Neutrophil (primary cell): ENCODE data around the gene RFPL3.
"Not testable (repeated sequence)": the region's sequence is repeated elsewhere in the genome, so short reads cannot be mapped to it uniquely, and the experiment has no call there.

Experiments used
- H3K27ac ChIP-seq: fragments of 200-600 bp; sonication (generic); 2 replicates; pipeline ENCODE4 v1.5.1; 2016; ENCODE audit warnings: mild to moderate bottlenecking, moderate library complexity
- H3K27me3 ChIP-seq: fragments of 200-600 bp; sonication (generic); 2 replicates; pipeline ENCODE4 v1.6.0; 2016; ENCODE audit warnings: mild to moderate bottlenecking
- H3K36me3 ChIP-seq: fragments of 200-600 bp; sonication (generic); 2 replicates; pipeline ENCODE4 v1.5.1; 2017
- H3K4me1 ChIP-seq, 2 experiments: fragments of 200-600 bp in 1 of 2; sonication (generic) in 1 of 2; 1 replicate in 1 of 2; 2 replicates in 1 of 2; pipeline versions ENCODE4 v1.5.1 to v1.6.1; 2013 to 2016; ENCODE audit warnings: low read depth in 1 of 2, low read length in 1 of 2, mild to moderate bottlenecking in 1 of 2, moderate library complexity in 1 of 2; ENCODE audit not compliant: control insufficient read depth in 1 of 2, insufficient read depth in 1 of 2
- H3K4me3 ChIP-seq, 2 experiments: fragments of 200-600 bp in 1 of 2; sonication (generic) in 1 of 2; 1 replicate in 1 of 2; 2 replicates in 1 of 2; pipeline ENCODE4 v1.5.1; 2013 to 2016; ENCODE audit warnings: low read depth in 1 of 2, low read length in 1 of 2, mild to moderate bottlenecking in 1 of 2, moderate library complexity in 1 of 2
- H3K9me3 ChIP-seq: fragments of 200-600 bp; sonication (generic); 2 replicates; pipeline ENCODE4 v1.5.1; 2016
- TF ChIP-seq, protein P1 (sequence below): fragments of 200-600 bp; sonication (generic); IDR thresholded peaks from 2 replicates; pipeline ENCODE4 v1.5.1; 2016; ENCODE audit warnings: antibody characterized with exemption

RFPL3 gene

DNA sequence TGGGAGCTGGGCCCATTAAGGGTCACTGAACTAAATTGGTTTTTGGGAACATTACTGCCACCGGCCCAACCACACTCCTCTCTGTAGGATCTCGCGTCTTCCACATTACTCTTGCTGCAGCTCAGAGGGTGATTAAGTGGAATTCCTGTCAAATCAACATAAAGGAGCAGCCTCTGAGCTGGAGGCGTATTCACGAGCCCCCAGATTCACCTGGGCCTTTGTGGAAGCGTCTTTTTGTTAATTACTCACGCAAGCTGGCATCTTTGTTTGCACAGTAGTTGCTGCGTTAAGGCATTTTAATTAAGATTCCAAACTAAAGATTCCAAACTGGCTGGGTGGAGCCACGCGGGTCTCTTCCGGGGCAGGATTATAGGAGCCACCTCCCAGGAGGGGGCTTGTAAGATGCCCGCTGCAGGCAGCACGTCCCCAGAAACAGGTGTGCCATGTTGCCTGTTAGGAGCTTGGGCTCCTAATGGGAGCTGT lies 21.5 kb upstream of the RFPL3 start:
- H3K4me1 ChIP-seq = no peaks in the 10 kb centered on the region

DNA sequence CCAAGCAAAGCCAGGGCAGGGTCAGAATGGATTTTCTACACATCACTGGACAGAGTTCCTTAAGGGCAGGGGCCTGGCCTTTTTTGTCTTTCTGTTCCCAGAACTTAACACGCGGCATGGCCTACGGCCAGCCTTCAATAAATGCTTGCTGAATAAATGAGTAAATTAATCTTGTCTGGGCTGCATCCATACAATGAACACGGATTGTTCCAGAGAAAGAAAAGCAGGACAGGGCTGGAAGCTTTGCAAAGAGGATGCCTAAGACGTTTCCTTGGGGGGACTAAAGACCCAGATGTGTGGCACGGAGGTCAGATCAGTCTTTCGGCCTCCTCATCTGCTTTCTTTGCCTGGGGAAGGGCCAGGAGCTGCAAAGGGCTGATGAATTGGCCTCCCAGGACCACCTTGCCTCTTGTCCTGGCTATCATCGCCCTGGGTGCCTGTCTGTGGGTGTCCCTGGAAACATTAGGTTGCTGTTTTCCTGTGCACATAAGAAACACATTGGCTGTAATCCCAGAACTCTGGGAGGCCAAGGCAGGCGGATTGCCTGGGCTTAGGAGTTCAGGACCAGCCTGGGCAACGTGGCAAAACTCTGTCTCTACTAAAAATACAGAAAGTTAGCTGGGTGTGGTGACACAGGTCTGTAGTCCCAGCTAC lies 20.8 kb upstream of the RFPL3 start:
- Histone ChIP-seq H3K4me1 (no peaks in the 10 kb centered on the region), H3K9me3 (no peaks in the 10 kb centered on the region), H3K27ac (no peak overlapping the region), H3K4me3 (no peak overlapping the region), H3K36me3 (no peaks in the 10 kb centered on the region), H3K27me3 (peaks cover 32% of the 10 kb centered on the region)
- TF ChIP-seq, protein P1, sequence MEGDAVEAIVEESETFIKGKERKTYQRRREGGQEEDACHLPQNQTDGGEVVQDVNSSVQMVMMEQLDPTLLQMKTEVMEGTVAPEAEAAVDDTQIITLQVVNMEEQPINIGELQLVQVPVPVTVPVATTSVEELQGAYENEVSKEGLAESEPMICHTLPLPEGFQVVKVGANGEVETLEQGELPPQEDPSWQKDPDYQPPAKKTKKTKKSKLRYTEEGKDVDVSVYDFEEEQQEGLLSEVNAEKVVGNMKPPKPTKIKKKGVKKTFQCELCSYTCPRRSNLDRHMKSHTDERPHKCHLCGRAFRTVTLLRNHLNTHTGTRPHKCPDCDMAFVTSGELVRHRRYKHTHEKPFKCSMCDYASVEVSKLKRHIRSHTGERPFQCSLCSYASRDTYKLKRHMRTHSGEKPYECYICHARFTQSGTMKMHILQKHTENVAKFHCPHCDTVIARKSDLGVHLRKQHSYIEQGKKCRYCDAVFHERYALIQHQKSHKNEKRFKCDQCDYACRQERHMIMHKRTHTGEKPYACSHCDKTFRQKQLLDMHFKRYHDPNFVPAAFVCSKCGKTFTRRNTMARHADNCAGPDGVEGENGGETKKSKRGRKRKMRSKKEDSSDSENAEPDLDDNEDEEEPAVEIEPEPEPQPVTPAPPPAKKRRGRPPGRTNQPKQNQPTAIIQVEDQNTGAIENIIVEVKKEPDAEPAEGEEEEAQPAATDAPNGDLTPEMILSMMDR = no peak

More for the DNA sequence above, 21.5 kb upstream of the RFPL3 start:
- Histone ChIP-seq H3K9me3 (no peaks in the 10 kb centered on the region), H3K27me3 (peaks cover 32% of the 10 kb centered on the region), H3K4me3 (no peak overlapping the region), H3K36me3 (no peaks in the 10 kb centered on the region), H3K27ac (no peak overlapping the region)
- TF ChIP-seq, protein P1 = no peak

DNA sequence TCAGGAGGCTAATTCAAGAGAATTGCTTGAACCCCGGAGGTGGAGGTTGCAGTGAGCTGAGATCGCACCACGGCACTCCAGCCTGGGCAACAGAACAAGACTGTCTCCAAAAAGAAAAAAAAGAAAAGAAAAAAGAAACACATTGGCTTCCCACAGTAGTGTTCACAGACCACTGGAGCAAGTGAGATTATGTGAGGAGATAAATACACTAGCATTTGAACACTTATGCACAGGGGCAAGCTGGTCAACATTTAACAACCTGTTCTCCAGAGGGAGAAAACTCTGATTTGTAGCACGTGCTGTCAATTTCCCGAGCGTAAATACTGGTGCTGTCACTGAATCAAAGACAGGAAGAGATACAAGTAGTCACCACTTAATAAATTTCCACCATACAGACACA lies 20.2 kb upstream of the RFPL3 start:
- not testable (repeated sequence) for H3K4me1 ChIP-seq

DNA sequence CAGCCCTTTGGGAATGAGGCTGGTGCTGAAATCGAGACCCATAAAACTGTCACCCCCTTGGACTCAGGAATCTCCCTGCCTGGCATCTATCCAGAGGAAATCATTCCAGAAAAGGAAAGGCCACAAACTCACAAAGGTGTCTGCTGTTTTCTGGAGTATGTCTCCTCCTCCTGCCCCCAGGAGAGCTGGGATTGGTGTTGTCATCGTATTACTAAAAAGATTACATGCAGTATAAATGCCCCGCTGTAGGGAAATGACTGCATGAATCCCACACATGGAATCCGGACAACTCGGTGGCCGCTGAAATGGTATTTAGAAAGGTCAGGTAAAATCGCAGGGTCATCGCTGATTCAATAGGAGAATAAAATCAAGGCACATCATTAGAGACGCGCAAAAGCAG lies 18.9 kb upstream of the RFPL3 start:
- H3K27ac ChIP-seq = no peak overlapping the region
- H3K36me3 ChIP-seq = no peaks in the 10 kb centered on the region
- H3K27me3 ChIP-seq = peaks cover 44% of the 10 kb centered on the region
- no peaks in the 10 kb centered on the region for H3K9me3 ChIP-seq
- TF ChIP-seq, protein P1 = no peak
- no peaks in the 10 kb centered on the region for H3K4me1 ChIP-seq
- H3K4me3 ChIP-seq = no peak overlapping the region

More for the DNA sequence above, 20.2 kb upstream of the RFPL3 start:
- H3K4me3 ChIP-seq, H3K27ac ChIP-seq, H3K9me3 ChIP-seq, H3K36me3 ChIP-seq: not testable (repeated sequence)
- H3K27me3 ChIP-seq = peaks cover 31% of the 10 kb centered on the region

DNA sequence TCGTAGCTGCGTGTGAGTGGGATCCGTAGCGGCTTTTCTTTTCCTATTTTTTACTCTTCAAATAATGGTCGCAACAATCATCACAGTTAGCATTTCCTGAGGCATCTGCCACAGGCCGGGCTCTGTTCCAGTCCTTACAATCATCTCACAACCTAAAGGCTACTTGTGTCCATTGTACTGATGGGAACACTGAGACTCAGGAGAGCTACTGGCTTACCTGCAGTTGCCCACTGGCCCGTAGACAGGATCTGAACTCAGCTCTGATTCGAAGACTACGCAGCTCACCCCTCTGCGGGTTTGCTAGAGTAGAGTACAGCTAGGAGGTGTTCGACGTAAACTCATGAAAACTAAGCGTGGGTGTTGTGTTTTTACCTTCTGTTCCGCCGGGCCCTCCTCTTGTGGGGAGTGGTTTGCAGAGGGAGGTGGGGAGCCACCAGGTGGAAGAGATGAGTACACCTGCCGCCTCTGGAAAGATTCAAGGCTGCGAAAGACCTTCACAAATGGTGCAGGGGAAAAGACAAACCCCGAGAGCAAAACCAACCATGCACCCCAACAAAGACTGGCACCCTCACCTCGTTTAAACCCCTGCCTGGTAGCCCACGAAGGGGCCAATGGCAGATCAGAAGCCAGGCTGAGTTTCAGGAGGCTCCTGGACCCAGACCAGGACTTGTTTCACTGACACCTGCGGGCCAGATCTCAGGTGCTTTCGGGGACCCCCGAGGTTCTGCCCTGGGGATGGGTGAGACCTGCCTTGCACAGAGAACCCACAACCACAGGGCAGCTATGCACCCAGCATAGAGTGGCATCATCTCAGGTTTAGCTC lies 18.3 kb upstream of the RFPL3 start:
- H3K4me1 ChIP-seq = no peaks in the 10 kb centered on the region
- H3K27me3 ChIP-seq = peaks cover 51% of the 10 kb centered on the region
- no peak overlapping the region for H3K4me3 ChIP-seq
- TF ChIP-seq, protein P1 = no peak
- no peak overlapping the region for H3K27ac ChIP-seq
- H3K9me3 ChIP-seq = no peaks in the 10 kb centered on the region
- no peaks in the 10 kb centered on the region for H3K36me3 ChIP-seq

DNA sequence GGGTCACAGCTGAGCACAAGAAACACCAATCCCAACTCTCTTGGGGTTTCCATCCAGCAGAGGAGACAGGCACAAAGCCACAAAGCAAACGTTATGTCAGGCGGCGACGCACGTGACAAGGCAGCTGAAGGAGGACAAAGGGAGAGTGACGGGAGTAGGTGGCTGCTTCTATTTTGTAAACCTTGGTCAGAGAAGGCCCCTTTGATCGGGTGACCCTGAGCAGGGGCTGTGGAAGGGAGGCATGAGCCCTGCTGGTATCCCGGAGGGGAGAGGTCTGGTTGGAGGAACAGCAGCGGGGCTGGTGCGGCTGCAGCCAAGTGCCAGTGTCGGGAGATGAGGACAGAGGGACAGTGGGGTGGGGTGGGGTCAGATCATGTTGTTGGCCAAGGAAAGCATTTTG lies 17.3 kb upstream of the RFPL3 start:
- H3K27ac ChIP-seq = no peak overlapping the region
- no peak overlapping the region for H3K4me3 ChIP-seq
- H3K9me3 ChIP-seq = no peaks in the 10 kb centered on the region
- peaks cover 61% of the 10 kb centered on the region for H3K27me3 ChIP-seq
- H3K4me1 ChIP-seq = no peaks in the 10 kb centered on the region
- H3K36me3 ChIP-seq = no peaks in the 10 kb centered on the region
- TF ChIP-seq, protein P1 = no peak
